SHP77 (cell line): Measurements from ENCODE around the gene S100A9.
"Not testable (repeated sequence)": the region's sequence is repeated elsewhere in the genome, so short reads cannot be mapped to it uniquely, and the experiment has no call there.

ENCODE experiments used
- DNase-seq, 2 experiments: peaks; one replicate each; lab custom pipeline; 2025; lab: John Stamatoyannopoulos, UW

S100A9 gene

GRCh38 chr1:153389973-153390879 is 32.6 kb downstream of the S100A9 start:
- DNase-seq = no peak

- peak in 1 of 2 experiments; percentile 6 for DNase-seq
Measured at GRCh38 chr1:153390938-153391710, 33.5 kb downstream of the S100A9 start, which contains the start of gene S100A8. Gene S100A8, minus strand, starts transcription at chr1:153391073. Its CDS starts 538 bp downstream, at chr1:153390535.

- no peak for DNase-seq
Measured at GRCh38 chr1:153392258-153392657, 34.6 kb downstream of the S100A9 start.

- DNase-seq = no peak
Measured at GRCh38 chr1:153392822-153393221, 35.2 kb downstream of the S100A9 start.

- no peak for DNase-seq
Measured at GRCh38 chr1:153393926-153394325, 36.3 kb downstream of the S100A9 start.

- no peak for DNase-seq
Measured at GRCh38 chr1:153394391-153394790, 36.7 kb downstream of the S100A9 start.

- no peak for DNase-seq
Measured at GRCh38 chr1:153395136-153395685, 37.6 kb downstream of the S100A9 start.

GRCh38 chr1:153395776-153396175 is 38.1 kb downstream of the S100A9 start:
- no peak for DNase-seq

GRCh38 chr1:153396461-153396860 is 38.8 kb downstream of the S100A9 start:
- DNase-seq = no peak

- DNase-seq = no peak
Measured at GRCh38 chr1:153397051-153397923, 39.6 kb downstream of the S100A9 start.

- DNase-seq = no peak
Measured at GRCh38 chr1:153397924-153398651, 40.4 kb downstream of the S100A9 start.

GRCh38 chr1:153399401-153400055 is 41.9 kb downstream of the S100A9 start:
- no peak for DNase-seq

- DNase-seq = peak in 1 of 2 experiments; percentile 31
Measured at GRCh38 chr1:153400244-153400643, 42.6 kb downstream of the S100A9 start.

GRCh38 chr1:153401461-153401860 is 43.8 kb downstream of the S100A9 start:
- DNase-seq = no peak

- no peak for DNase-seq
Measured at GRCh38 chr1:153402226-153402625, 44.6 kb downstream of the S100A9 start.

GRCh38 chr1:153403421-153404085 is 45.9 kb downstream of the S100A9 start:
- no peak for DNase-seq

- DNase-seq = no peak
Measured at GRCh38 chr1:153404086-153404635, 46.5 kb downstream of the S100A9 start.

- peak; percentile 13 to 24 for DNase-seq
Measured at GRCh38 chr1:153404768-153405167, 47.1 kb downstream of the S100A9 start.

- not testable (repeated sequence) for DNase-seq
Measured at GRCh38 chr1:153405825-153406599, 48.4 kb downstream of the S100A9 start.
